K562 (cell line): ENCODE measurements around the gene SLC6A9. TPM values are rescaled to one million over a fixed set of nuclear protein-coding genes. Genes with fewer than 3 reads are reported as not detected.

Source experiments
- ATAC-seq: fragments of 200-7000 bp; cut with Tn5 transposase; 3 replicates; pipeline ENCODE4 v1.9.1; 2020; ENCODE audit warnings: moderate library complexity
- BruUV-seq: library from RNA; stranded (reverse); fragments of 400-500 nt; replicated peaks from 2 replicates; lab custom pipeline; 2021; lab: Mats Ljungman, UMichigan
- CTCF ChIA-PET: fragments of 300-600 bp; formaldehyde crosslinking; extraction: SDS; loops from one replicate; lab custom pipeline; 2021; ENCODE audit warnings: low intra/inter-chr PET ratio; lab: Yijun Ruan, JAX
- POLR2A ChIA-PET: fragments of 300-600, 350-650 bp; sonication (Branson Sonifier 250); formaldehyde crosslinking; extraction: SDS; loops from one replicate; lab custom pipeline; 2021; ENCODE audit warnings: antibody characterized with exemption, inconsistent platforms; lab: Yijun Ruan, JAX
- DNase-seq, 4 experiments: peaks; one replicate each; pipeline versions ENCODE4 v3.0.0 to v3.0.0-alpha.2; 2011 to 2018; ENCODE audit warnings: low spot score in 3 of 4, mixed read lengths in 3 of 4; ENCODE audit errors: extremely low read depth in 1 of 4
- FAIRE-seq: peaks from 2 replicates; lab custom pipeline; 2011; peaks lifted over from hg19 to GRCh38; lab: Jason Lieb, UNC
- H2AFZ ChIP-seq: 2 replicates; pipeline ENCODE4 v1.6.0; 2011; ENCODE audit warnings: low read depth, low read length, control low read depth, inconsistent platforms
- H3K27ac ChIP-seq: fragments of 200-600 bp; 3 replicates; pipeline ENCODE4 v1.8.0; 2011; ENCODE audit warnings: low read depth, mild to moderate bottlenecking, control low read depth, inconsistent platforms, low read length, moderate library complexity, mixed read lengths; ENCODE audit errors: extremely low read depth
- H3K27me3 ChIP-seq, 2 experiments: fragments of 300-600 bp in 1 of 2; 2 replicates in 1 of 2; 3 replicates in 1 of 2; pipeline versions ENCODE4 v1.6.0 to v1.8.0; 2011; ENCODE audit warnings: inconsistent platforms in 2 of 2, low read length in 2 of 2, mild to moderate bottlenecking in 1 of 2, mixed read lengths in 1 of 2, moderate library complexity in 1 of 2; ENCODE audit not compliant: control insufficient read depth in 2 of 2, insufficient read depth in 2 of 2
- H3K36me3 ChIP-seq: fragments of 300-600 bp; 3 replicates; pipeline ENCODE4 v1.8.0; 2011; ENCODE audit warnings: mild to moderate bottlenecking, low read length, inconsistent platforms; ENCODE audit not compliant: control insufficient read depth, insufficient read depth
- H3K4me1 ChIP-seq, 2 experiments: fragments of 200-600 bp in 1 of 2; replicated peaks in 1 of 2; 2 replicates in 1 of 2; 3 replicates in 1 of 2; pipeline versions ENCODE4 v1.5.1 to v1.8.0; 2011; ENCODE audit warnings: inconsistent platforms in 2 of 2, low read length in 2 of 2, mild to moderate bottlenecking in 1 of 2, mixed read lengths in 1 of 2, moderate library complexity in 1 of 2; ENCODE audit not compliant: control insufficient read depth in 2 of 2, insufficient read depth in 2 of 2
- H3K4me2 ChIP-seq: 2 replicates; pipeline ENCODE4 v1.6.1; 2011; ENCODE audit warnings: low read length, control low read depth, inconsistent platforms, mixed read lengths; ENCODE audit not compliant: insufficient read depth
- H3K4me3 ChIP-seq: fragments of 200-600 bp; sonication (generic), shearing (Covaris generic); 2 replicates; pipeline ENCODE4 v1.5.1; 2016; ENCODE audit warnings: control low read depth, inconsistent platforms
- H3K79me2 ChIP-seq: fragments of 200-600 bp; 3 replicates; pipeline ENCODE4 v1.8.0; 2011; ENCODE audit warnings: low read length, inconsistent platforms; ENCODE audit not compliant: control insufficient read depth, insufficient read depth
- H3K9ac ChIP-seq, 2 experiments: 2 replicates each; pipeline versions ENCODE4 v1.6.0 to v1.6.1; 2011; ENCODE audit warnings: low read depth in 2 of 2, low read length in 2 of 2, control low read depth in 1 of 2, inconsistent platforms in 1 of 2, mild to moderate bottlenecking in 1 of 2, mixed read lengths in 1 of 2; ENCODE audit not compliant: insufficient read depth in 1 of 2
- H3K9me1 ChIP-seq: one replicate; pipeline ENCODE4 v1.6.0; 2011; ENCODE audit warnings: inconsistent platforms, mild to moderate bottlenecking, low read length, moderate library complexity; ENCODE audit not compliant: control insufficient read depth, insufficient read depth
- H3K9me3 ChIP-seq: replicated peaks from 2 replicates; pipeline ENCODE4 v1.5.1; 2011; ENCODE audit warnings: low read depth, low read length, inconsistent platforms; ENCODE audit not compliant: control insufficient read depth, insufficient read depth
- H4K20me1 ChIP-seq: replicated peaks from 2 replicates; pipeline ENCODE4 v1.6.1; 2011; ENCODE audit warnings: low read length, inconsistent platforms, mixed read lengths; ENCODE audit not compliant: control insufficient read depth, insufficient read depth
- CC2D1A ChIP-seq: fragments of 450-650 bp; IDR thresholded peaks from 2 replicates; pipeline ENCODE4 v1.6.1; 2017; ENCODE audit warnings: mild to moderate bottlenecking
- ELF4 ChIP-seq: fragments of 450-650 bp; formaldehyde crosslinking; IDR thresholded peaks from 2 replicates; pipeline ENCODE4 v1.4.0; 2022; ENCODE audit warnings: missing genetic modification characterization
- KDM1A ChIP-seq, 2 experiments: fragments of 450-650 bp; IDR thresholded peaks; 2 replicates each; pipeline ENCODE4 v1.6.1; 2016; ENCODE audit warnings: mild to moderate bottlenecking in 2 of 2
- RBM14 ChIP-seq: fragments of 200-400 bp; formaldehyde crosslinking; IDR thresholded peaks from 2 replicates; pipeline ENCODE4 v1.6.1; 2018; ENCODE audit warnings: low read depth, mild to moderate bottlenecking, low read length, moderate library complexity, borderline replicate concordance; ENCODE audit not compliant: insufficient read depth
- RHOXF2B ChIP-seq: fragments of 250-450 bp; sonication (Bioruptor Pico); conservative IDR thresholded peaks from 2 replicates; pipeline ENCODE4 v1.5.1; 2021
- TCF15 ChIP-seq: fragments of 250-450 bp; sonication (Bioruptor Pico); IDR thresholded peaks from 2 replicates; pipeline ENCODE4 v1.8.0; 2022; ENCODE audit warnings: moderate library complexity, mild to moderate bottlenecking, inconsistent platforms
- ZFP1 ChIP-seq: fragments of 450-650 bp; formaldehyde crosslinking; IDR thresholded peaks from 2 replicates; pipeline ENCODE4 v1.4.0; 2020; ENCODE audit warnings: mild to moderate bottlenecking, mixed read lengths
- ZNF184 ChIP-seq: sonication (generic); formaldehyde crosslinking; IDR thresholded peaks from 2 replicates; pipeline ENCODE4 v1.5.0; 2020; ENCODE audit warnings: missing genetic modification reagents
- ZNF717 ChIP-seq: fragments of 250-450 bp; sonication (Bioruptor Pico); IDR thresholded peaks from 2 replicates; pipeline ENCODE4 v1.5.0; 2021
- WGBS: fragments of 100-300 bp; shearing (Covaris generic); methylation state at CpG from one replicate; pipeline ENCODE4 v1.1.6; 2016; ENCODE audit warnings: low coverage, mixed read lengths; ENCODE audit not compliant: insufficient coverage; ENCODE audit errors: missing lambda C conversion rate; 5-methylcytosine and 5-hydroxymethylcytosine counted together
- in situ Hi-C: fragments of 300-500 bp; cut with MboI; formaldehyde crosslinking; loops from 4 replicates; pipeline ENCODE4 v1.15.0; 2018; ENCODE audit warnings: inconsistent platforms, mixed read lengths
- intact Hi-C: fragments of 100-400 bp; cut with micrococcal nuclease; formaldehyde crosslinking; loops from 2 replicates; pipeline ENCODE4 v1.14.2; 2022
- polyA plus RNA-seq, 8 experiments: library from polyadenylated mRNA; depleted of rRNA in 4 of 8; stranded (reverse) in 5 of 8; unstranded in 3 of 8; fragments of >200 nt; fragmentation: Nextera tagmentation in 2 of 8; fragmentation: Illumina TruSeq in 1 of 8; extraction: Ambion mirVana in 2 of 8; extraction: Trizol in 1 of 8; gene quantifications; 2 replicates each; pipeline versions ENCODE4 v1.2.1 to v1.2.3, GENCODE V29; 2011 to 2014; ENCODE audit warnings: inconsistent platforms in 1 of 8, missing spikeins in 1 of 8
- total RNA-seq, 7 experiments: library from RNA; depleted of rRNA in 6 of 7; stranded (reverse); fragments of >200 nt in 6 of 7; fragmentation: Illumina TruSeq in 2 of 7; extraction: Trizol in 2 of 7; gene quantifications; 2 replicates each; pipeline versions ENCODE4 v1.2.1 to v1.2.3, GENCODE V29; 2011 to 2021; ENCODE audit warnings: low replicate concordance in 1 of 7
- TF ChIP-seq, protein P1 (sequence below): fragments of 250-450 bp; sonication (Bioruptor Pico); IDR thresholded peaks from 2 replicates; pipeline ENCODE4 v1.5.0; 2021; ENCODE audit warnings: mild to moderate bottlenecking, moderate library complexity
- TF ChIP-seq, protein P2 (sequence below), 2 experiments: IDR thresholded peaks; 2 replicates each; pipeline ENCODE4 v1.6.1; 2012; ENCODE audit warnings: improper control_type of control experiment in 2 of 2, low read depth in 2 of 2, low read length in 2 of 2, borderline replicate concordance in 1 of 2

SLC6A9 gene
- total and polyA plus RNA-seq, 9 of the 15 experiments (the other 6 are each of a cell fraction or from before 2014, with no cell fraction given), result 0.17 to 18.7 (median 2.9) TPM

- H3K4me1 ChIP-seq, result peaks cover 15 to 71% of the 10 kb centered on the region in 2 experiments; a peak in 4 of 5 replicates
- CTCF ChIA-PET, result interaction anchor here (2.1 kb wide), 2 partner anchors 41 to 53 kb away, joined by 9 to 21 read pairs; no protein-coding TSS in a partner anchor
- 49% methylated on average over 14 of the region's 15 CpGs for WGBS
- in situ Hi-C loops, result no loop called here
- H3K4me2 ChIP-seq, result peak overlapping the region; percentile 6; the same call in 1 of the 2 replicates
- intact Hi-C loops, result loop anchor here (1.0 to 10.0 kb wide), 4 partner anchors 41 to 300 kb away; no protein-coding TSS in a partner anchor
- H3K9ac ChIP-seq, result peak overlapping the region in 1 of 2 experiments; percentile 31; a peak in 2 of 4 replicates
- no peaks in the 10 kb centered on the region for H3K27me3 ChIP-seq
- no peaks in the 10 kb centered on the region for H3K79me2 ChIP-seq
- no peaks in the 10 kb centered on the region for H3K36me3 ChIP-seq
- H3K27ac ChIP-seq, result no peak overlapping the region
- FAIRE-seq, result peak; percentile 88
- POLR2A ChIA-PET, result interaction anchor here (0.7 to 2.0 kb wide), 7 partner anchors 10 to 726 kb away, joined by 3 to 9 read pairs (median 4); partner anchors contain the start of gene ATP6V0B
- no peak overlapping the region for H3K4me3 ChIP-seq
- no TSS peak for BruUV-seq
- peaks cover 5% of the 10 kb centered on the region for H3K9me1 ChIP-seq
- H2AFZ ChIP-seq, result peak overlapping the region; percentile 82
- H4K20me1 ChIP-seq, result no peaks in the 10 kb centered on the region
- peak; percentile 87 for ATAC-seq
- peak; percentile 77 to 89 (median 84) for DNase-seq
- H3K9me3 ChIP-seq, result no peaks in the 10 kb centered on the region
- no peak for TF ChIP-seq ELF4
- TF ChIP-seq ZFP1, result no peak
- 0 out of 2 replicates have a peak, but pooled peaks have one; percentile 58 for TF ChIP-seq ZNF717
- 0 out of 4 replicates have a peak, but pooled peaks of 1 of the 2 experiments have one; percentile 10 for TF ChIP-seq KDM1A (IDR thresholded peaks at IDR 0.05)
- peak; percentile 32; the same call in 1 of the 2 replicates for TF ChIP-seq CC2D1A
- TF ChIP-seq, protein P1, sequence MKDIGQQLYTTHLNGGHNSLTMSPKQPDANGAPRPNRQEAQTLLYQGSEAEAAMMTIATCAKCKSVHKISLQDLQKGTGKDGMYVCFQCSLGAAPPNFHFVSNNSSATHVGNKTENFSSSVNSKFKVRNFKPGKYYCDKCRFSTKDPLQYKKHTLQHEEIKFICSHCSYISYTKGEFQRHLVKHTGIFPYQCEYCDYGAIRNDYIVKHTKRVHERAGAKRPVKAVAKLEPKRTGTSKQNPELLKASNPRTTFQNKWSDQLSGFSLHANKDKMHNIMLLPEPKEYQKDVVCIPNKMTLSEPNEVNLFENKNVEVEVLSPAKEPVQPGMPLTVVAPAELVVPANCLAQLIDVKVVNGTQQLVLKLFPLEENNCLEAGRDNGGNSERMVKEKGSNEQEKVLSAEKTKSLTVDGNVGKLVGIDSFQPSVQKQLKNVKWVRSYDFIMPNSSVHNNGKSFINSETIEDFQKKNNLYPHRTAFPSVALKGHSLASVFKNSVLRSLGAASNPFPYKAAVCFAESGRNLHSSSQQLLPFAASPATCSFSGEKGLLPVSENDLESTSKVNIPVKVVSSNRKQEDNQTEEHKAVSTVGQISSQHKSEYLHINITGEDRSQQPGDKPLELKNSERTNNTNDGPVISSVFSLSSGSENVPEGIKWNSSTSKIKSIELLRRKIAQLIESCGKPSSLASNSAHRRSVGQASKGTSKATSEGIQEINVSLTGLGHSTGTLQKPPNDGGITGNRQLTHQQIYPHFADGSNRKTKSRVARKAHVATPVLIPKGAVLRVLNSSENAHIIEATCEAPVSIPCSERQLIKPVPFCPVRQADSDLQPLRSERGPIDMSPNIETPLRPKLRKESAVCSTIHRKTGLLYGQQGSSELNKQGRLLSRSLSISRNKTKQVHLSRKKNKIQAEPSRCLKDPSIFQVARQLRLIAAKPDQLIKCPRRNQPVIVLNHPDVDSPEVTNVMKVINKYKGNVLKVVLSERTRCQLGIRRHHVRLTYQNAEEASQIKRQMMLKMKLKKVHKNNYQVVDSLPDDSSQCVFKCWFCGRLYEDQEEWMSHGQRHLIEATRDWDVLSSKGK (CRISPR knock-in tag), result no peak
- no peak for TF ChIP-seq RBM14
- TF ChIP-seq, protein P2, sequence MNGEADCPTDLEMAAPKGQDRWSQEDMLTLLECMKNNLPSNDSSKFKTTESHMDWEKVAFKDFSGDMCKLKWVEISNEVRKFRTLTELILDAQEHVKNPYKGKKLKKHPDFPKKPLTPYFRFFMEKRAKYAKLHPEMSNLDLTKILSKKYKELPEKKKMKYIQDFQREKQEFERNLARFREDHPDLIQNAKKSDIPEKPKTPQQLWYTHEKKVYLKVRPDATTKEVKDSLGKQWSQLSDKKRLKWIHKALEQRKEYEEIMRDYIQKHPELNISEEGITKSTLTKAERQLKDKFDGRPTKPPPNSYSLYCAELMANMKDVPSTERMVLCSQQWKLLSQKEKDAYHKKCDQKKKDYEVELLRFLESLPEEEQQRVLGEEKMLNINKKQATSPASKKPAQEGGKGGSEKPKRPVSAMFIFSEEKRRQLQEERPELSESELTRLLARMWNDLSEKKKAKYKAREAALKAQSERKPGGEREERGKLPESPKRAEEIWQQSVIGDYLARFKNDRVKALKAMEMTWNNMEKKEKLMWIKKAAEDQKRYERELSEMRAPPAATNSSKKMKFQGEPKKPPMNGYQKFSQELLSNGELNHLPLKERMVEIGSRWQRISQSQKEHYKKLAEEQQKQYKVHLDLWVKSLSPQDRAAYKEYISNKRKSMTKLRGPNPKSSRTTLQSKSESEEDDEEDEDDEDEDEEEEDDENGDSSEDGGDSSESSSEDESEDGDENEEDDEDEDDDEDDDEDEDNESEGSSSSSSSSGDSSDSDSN (IDR thresholded peaks at IDR 0.05; ENCODE audit: borderline replicate concordance in 1 of 2, low read depth in 2 of 2, low read length in 2 of 2), result 0 out of 4 replicates have a peak, but pooled peaks of 1 of the 2 experiments have one; percentile 27
- 0 out of 2 replicates have a peak, but pooled peaks have one; percentile 38 for TF ChIP-seq RHOXF2B
- TF ChIP-seq TCF15 (CRISPR knock-in tag), result no peak
- TF ChIP-seq ZNF184, result no peak
These were observed 36.2 kb downstream of the SLC6A9 start for GRCh38 chr1:43994794-43995790.
